Neural cell (in vitro differentiated cells): Measurements from ENCODE around the gene NFAT5. TPM values are rescaled to one million over a fixed set of nuclear protein-coding genes. Genes with fewer than 3 reads are reported as not detected.

Experiments
- H2AFZ ChIP-seq: fragments of 200-600, 300-800 bp; sonication (generic), shearing (Covaris generic); 2 replicates; pipeline ENCODE4 v1.6.0; 2014; ENCODE audit warnings: low read depth, mild to moderate bottlenecking, antibody characterized with exemption, low read length, moderate library complexity
- H3F3A ChIP-seq: fragments of 200-600 bp; shearing (Covaris generic); 2 replicates; pipeline ENCODE4 v1.6.1; 2016; ENCODE audit warnings: mild to moderate bottlenecking, moderate library complexity, mixed read lengths, antibody characterized with exemption, low read length; ENCODE audit not compliant: insufficient read depth, poor library complexity, severe bottlenecking
- H3K27ac ChIP-seq: fragments of 200-600, 300-800 bp; sonication (generic), shearing (Covaris generic); 2 replicates; pipeline ENCODE4 v1.5.1; 2014; ENCODE audit warnings: mild to moderate bottlenecking, low read length, moderate library complexity
- H3K27me3 ChIP-seq: fragments of 300-800, 200-600 bp; sonication (generic), shearing (Covaris generic); 2 replicates; pipeline ENCODE4 v1.6.0; 2014; ENCODE audit warnings: mild to moderate bottlenecking, low read depth, low read length, moderate library complexity; ENCODE audit not compliant: insufficient read depth
- H3K36me3 ChIP-seq: fragments of 300-800, 200-600 bp; sonication (generic), shearing (Covaris generic); 2 replicates; pipeline ENCODE4 v1.5.1; 2014; ENCODE audit warnings: mild to moderate bottlenecking, antibody characterized with exemption, low read length, moderate library complexity; ENCODE audit not compliant: insufficient read depth
- H3K4me2 ChIP-seq: fragments of 300-800, 200-600 bp; sonication (generic), shearing (Covaris generic); 2 replicates; pipeline ENCODE4 v1.6.0; 2014; ENCODE audit warnings: mild to moderate bottlenecking, low read length
- H3K4me3 ChIP-seq: fragments of 300-800, 200-600 bp; sonication (generic), shearing (Covaris generic); 2 replicates; pipeline ENCODE4 v1.5.1; 2014; ENCODE audit warnings: mild to moderate bottlenecking, low read length, moderate library complexity
- H3K79me2 ChIP-seq: fragments of 200-600 bp; shearing (Covaris generic); replicated peaks from 2 replicates; pipeline ENCODE4 v1.6.0; 2014; ENCODE audit warnings: mild to moderate bottlenecking, low read length, moderate library complexity; ENCODE audit not compliant: insufficient read depth
- H3K9ac ChIP-seq: fragments of 300-800, 200-600 bp; sonication (generic), shearing (Covaris generic); 2 replicates; pipeline ENCODE4 v1.6.1; 2016; ENCODE audit warnings: mild to moderate bottlenecking, low read length, mixed read lengths
- H3K9me2 ChIP-seq: fragments of 200-600 bp; shearing (Covaris generic); 2 replicates; pipeline ENCODE4 v1.6.1; 2016; ENCODE audit warnings: mild to moderate bottlenecking, low read length, mixed read lengths; ENCODE audit not compliant: insufficient read depth
- H3K9me3 ChIP-seq: fragments of 200-600, 300-800 bp; sonication (generic), shearing (Covaris generic); 2 replicates; pipeline ENCODE4 v1.6.1; 2016; ENCODE audit warnings: mild to moderate bottlenecking, mixed run types, low read length, moderate library complexity, mixed read lengths
- H4K20me1 ChIP-seq: fragments of 200-600 bp; shearing (Covaris generic); 2 replicates; pipeline ENCODE4 v1.6.1; 2016; ENCODE audit warnings: mild to moderate bottlenecking, mixed run types; ENCODE audit not compliant: insufficient read depth
- EP300 ChIP-seq: fragments of 450-650 bp; conservative IDR thresholded peaks from 2 replicates; pipeline ENCODE4 v1.6.1; 2014; ENCODE audit warnings: antibody characterized with exemption, mild to moderate bottlenecking, moderate library complexity; ENCODE audit not compliant: poor library complexity, severe bottlenecking
- EZH2 ChIP-seq: fragments of 200-600, 300-800 bp; shearing (Covaris generic), sonication (generic); IDR thresholded peaks from 2 replicates; pipeline ENCODE4 v1.6.1; 2014; ENCODE audit warnings: antibody characterized with exemption, low read length, borderline replicate concordance, mild to moderate bottlenecking; ENCODE audit not compliant: insufficient read depth, poor library complexity, severe bottlenecking
- MXI1 ChIP-seq: fragments of 450-650 bp; conservative IDR thresholded peaks from 2 replicates; pipeline ENCODE4 v1.6.1; 2014; ENCODE audit warnings: antibody characterized with exemption, mild to moderate bottlenecking; ENCODE audit not compliant: poor library complexity, severe bottlenecking
- POLR2AphosphoS5 ChIP-seq: IDR thresholded peaks from 2 replicates; pipeline ENCODE4 v1.6.1; 2012
- RAD21 ChIP-seq: fragments of 450-650 bp; conservative IDR thresholded peaks from 2 replicates; pipeline ENCODE4 v1.6.1; 2014; ENCODE audit warnings: antibody characterized with exemption, mild to moderate bottlenecking, moderate library complexity
- SMC3 ChIP-seq: fragments of 450-650 bp; conservative IDR thresholded peaks from 2 replicates; pipeline ENCODE4 v1.6.1; 2014; ENCODE audit warnings: antibody characterized with exemption, mild to moderate bottlenecking, moderate library complexity; ENCODE audit not compliant: poor library complexity
- TAF1 ChIP-seq: IDR thresholded peaks from 2 replicates; pipeline ENCODE4 v1.6.1; 2012; ENCODE audit warnings: low read depth
- polyA plus RNA-seq: library from polyadenylated mRNA; depleted of rRNA; stranded (reverse); fragments of >200 nt; gene quantifications from 2 replicates; pipeline ENCODE4 v1.2.3, GENCODE V29; 2014
- TF ChIP-seq, protein P1 (sequence below): fragments of 450-650 bp; IDR thresholded peaks from 2 replicates; pipeline ENCODE4 v1.5.1; 2014; ENCODE audit warnings: antibody characterized with exemption, mild to moderate bottlenecking, moderate library complexity; ENCODE audit not compliant: poor library complexity, severe bottlenecking
- TF ChIP-seq, protein P2 (sequence below): IDR thresholded peaks from 2 replicates; pipeline ENCODE4 v1.6.1; 2012; ENCODE audit warnings: borderline replicate concordance

NFAT5 gene
- polyA plus RNA-seq, 1 donor from 2014 or later: 9.2 TPM

DNA sequence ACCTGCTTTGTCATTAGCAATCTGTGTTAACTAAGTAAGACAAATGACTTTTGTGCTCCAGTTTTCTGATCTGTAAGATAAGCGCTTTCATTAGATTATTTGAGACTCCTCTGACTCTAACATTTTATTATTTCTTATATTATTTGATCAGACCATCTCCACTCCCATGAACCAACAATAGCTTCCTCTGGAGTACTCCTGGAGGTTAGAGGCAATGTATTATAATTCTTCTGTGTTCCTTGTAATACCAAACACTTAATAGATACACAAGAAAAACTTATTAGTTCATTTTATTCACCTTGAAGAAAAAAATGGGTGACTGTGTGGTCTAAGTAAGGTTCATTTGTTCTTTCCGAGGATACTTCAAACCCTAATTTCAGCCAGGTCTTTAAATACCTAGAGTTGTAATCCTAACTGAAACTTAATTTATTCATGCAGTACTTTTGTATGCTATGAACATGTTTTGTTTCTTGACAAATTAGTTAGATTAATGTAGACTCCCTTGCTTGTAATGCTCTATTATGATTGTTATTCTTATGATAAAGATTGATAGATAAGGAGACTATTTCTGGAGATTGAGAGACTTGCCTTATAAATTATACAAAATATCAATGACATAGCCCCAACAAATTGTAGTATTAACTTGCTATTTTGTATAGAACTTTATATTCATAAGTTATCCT lies 106.7 kb downstream of the NFAT5 start:
- Histone ChIP-seq H3K4me3 (no peak overlapping the region), H3K27me3 (no peaks in the 10 kb centered on the region), H3F3A (no peaks in the 10 kb centered on the region), H4K20me1 (no peaks in the 10 kb centered on the region), H2AFZ (no peak overlapping the region), H3K36me3 (no peaks in the 10 kb centered on the region), H3K9me2 (no peaks in the 10 kb centered on the region), H3K27ac (no peak overlapping the region), H3K4me2 (no peak overlapping the region), H3K79me2 (no peaks in the 10 kb centered on the region), H3K9ac (no peak overlapping the region), H3K9me3 (no peaks in the 10 kb centered on the region)
- TF ChIP-seq POLR2AphosphoS5 (no peak), TAF1 (no peak), RAD21 (no peak), EZH2 (no peak), MXI1 (no peak), SMC3 (no peak), EP300 (no peak)
- TF ChIP-seq, protein P1, sequence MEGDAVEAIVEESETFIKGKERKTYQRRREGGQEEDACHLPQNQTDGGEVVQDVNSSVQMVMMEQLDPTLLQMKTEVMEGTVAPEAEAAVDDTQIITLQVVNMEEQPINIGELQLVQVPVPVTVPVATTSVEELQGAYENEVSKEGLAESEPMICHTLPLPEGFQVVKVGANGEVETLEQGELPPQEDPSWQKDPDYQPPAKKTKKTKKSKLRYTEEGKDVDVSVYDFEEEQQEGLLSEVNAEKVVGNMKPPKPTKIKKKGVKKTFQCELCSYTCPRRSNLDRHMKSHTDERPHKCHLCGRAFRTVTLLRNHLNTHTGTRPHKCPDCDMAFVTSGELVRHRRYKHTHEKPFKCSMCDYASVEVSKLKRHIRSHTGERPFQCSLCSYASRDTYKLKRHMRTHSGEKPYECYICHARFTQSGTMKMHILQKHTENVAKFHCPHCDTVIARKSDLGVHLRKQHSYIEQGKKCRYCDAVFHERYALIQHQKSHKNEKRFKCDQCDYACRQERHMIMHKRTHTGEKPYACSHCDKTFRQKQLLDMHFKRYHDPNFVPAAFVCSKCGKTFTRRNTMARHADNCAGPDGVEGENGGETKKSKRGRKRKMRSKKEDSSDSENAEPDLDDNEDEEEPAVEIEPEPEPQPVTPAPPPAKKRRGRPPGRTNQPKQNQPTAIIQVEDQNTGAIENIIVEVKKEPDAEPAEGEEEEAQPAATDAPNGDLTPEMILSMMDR: no peak
- TF ChIP-seq, protein P2, sequence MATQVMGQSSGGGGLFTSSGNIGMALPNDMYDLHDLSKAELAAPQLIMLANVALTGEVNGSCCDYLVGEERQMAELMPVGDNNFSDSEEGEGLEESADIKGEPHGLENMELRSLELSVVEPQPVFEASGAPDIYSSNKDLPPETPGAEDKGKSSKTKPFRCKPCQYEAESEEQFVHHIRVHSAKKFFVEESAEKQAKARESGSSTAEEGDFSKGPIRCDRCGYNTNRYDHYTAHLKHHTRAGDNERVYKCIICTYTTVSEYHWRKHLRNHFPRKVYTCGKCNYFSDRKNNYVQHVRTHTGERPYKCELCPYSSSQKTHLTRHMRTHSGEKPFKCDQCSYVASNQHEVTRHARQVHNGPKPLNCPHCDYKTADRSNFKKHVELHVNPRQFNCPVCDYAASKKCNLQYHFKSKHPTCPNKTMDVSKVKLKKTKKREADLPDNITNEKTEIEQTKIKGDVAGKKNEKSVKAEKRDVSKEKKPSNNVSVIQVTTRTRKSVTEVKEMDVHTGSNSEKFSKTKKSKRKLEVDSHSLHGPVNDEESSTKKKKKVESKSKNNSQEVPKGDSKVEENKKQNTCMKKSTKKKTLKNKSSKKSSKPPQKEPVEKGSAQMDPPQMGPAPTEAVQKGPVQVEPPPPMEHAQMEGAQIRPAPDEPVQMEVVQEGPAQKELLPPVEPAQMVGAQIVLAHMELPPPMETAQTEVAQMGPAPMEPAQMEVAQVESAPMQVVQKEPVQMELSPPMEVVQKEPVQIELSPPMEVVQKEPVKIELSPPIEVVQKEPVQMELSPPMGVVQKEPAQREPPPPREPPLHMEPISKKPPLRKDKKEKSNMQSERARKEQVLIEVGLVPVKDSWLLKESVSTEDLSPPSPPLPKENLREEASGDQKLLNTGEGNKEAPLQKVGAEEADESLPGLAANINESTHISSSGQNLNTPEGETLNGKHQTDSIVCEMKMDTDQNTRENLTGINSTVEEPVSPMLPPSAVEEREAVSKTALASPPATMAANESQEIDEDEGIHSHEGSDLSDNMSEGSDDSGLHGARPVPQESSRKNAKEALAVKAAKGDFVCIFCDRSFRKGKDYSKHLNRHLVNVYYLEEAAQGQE: no peak

DNA sequence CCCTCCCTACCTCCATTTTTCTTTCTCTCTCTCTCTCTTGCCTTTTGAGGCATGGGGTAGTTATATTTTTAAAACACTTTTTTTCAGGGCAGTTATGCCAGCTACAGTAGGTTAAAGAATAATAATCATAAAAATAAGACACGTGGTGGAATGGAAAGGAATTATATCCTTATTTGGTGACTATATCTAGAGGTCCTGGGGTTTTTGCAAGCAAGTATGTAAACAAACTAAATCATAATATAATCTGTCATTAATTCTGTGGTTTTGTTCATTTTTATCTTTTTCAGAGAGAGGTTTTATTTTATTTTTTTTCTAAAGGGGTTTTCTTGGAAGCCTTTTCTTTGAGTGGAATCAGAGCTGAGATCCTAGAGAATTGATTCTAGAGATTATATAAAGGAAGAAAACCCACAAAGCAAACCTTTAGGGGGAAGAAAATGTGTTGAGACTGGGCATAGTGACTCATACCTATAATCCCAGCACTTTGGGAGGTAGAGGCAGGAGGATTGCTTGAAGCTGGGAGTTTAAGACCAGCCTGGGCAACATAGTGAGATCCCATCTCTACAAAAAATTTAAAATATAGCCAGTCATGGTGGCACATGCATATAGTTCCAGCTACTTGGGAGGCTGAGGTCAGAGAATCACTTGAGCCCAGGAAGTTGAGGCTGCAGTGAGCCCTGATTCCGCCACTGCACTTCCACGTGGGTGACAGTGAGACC lies 107.4 kb downstream of the NFAT5 start:
- Histone ChIP-seq H3K36me3 (no peaks in the 10 kb centered on the region), H3K27ac (no peak overlapping the region), H3K9me3 (no peaks in the 10 kb centered on the region), H3K27me3 (no peaks in the 10 kb centered on the region), H3K79me2 (no peaks in the 10 kb centered on the region), H3K4me3 (no peak overlapping the region), H4K20me1 (no peaks in the 10 kb centered on the region), H3K9ac (no peak overlapping the region), H3K4me2 (no peak overlapping the region), H3K9me2 (no peaks in the 10 kb centered on the region), H3F3A (no peaks in the 10 kb centered on the region), H2AFZ (no peak overlapping the region)
- TF ChIP-seq MXI1: no peak
